Central memory CD4-positive, alpha-beta T cell (primary cell): ENCODE data around the gene RIC8B.
"Not testable (repeated sequence)": the region's sequence is repeated elsewhere in the genome, so short reads cannot be mapped to it uniquely, and the experiment has no call there.

Experiments
- DNase-seq: peaks from one replicate; pipeline ENCODE4 v3.0.0; 2022
- total RNA-seq, 3 experiments: gene quantifications; one replicate each; lab custom pipeline; 2026; lab: John Stamatoyannopoulos, UW

Gene RIC8B
- 20.7 to 32.8 (median 26.5) reads per million in 3 experiments for total RNA-seq

DNA sequence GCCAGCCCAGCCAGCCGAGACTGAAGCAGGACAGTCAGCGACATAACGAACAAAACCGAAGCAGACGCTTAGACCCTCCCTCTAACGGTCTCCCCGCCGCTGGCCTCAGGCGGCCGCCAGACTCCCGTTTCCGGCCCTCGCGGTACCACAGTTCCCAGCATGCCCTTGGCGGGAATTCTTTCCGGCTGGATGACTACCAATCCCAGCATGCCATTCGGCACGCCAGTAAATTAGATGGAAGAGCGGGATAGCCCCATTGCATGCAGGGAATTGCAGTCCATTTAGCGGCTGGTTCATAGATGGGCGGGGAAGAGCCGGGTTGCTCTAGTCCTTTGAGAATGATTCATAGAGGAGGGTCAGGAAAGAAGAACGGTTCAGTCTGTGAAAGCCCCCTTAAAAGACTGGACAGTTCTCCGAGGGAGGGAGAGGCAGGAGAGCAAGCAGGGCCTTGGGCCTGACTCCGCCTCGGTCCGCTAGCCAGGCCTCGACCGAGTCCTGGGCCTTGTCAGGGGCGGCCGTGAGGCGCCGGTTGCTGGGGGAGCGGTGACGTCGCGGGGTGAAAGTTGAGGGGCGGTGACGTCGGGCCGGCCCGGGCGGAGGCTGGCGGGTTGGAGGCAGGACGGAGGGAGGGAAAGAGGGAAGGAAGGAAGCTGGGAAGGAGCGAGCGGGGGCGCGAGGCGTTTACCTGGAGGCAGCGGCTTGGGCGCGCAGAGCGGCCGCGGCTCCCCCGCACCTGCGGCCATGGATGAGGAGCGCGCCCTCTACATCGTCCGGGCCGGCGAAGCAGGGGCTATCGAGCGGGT lies at the start of gene RIC8B:
TSS of gene RIC8B (plus strand) at position 678 of the 803 bp plus-strand sequence. CDS start at position 742, 64 bp downstream.
- peak; percentile 73 for DNase-seq

GRCh38 chr12:106724934-106725333 lies 49.5 kb upstream of the RIC8B start:
- no peak for DNase-seq

GRCh38 chr12:106726603-106727202 lies 47.8 kb upstream of the RIC8B start:
- not testable (repeated sequence) for DNase-seq

- DNase-seq: no peak
Measured at GRCh38 chr12:106729611-106730010, 44.9 kb upstream of the RIC8B start.

DNA sequence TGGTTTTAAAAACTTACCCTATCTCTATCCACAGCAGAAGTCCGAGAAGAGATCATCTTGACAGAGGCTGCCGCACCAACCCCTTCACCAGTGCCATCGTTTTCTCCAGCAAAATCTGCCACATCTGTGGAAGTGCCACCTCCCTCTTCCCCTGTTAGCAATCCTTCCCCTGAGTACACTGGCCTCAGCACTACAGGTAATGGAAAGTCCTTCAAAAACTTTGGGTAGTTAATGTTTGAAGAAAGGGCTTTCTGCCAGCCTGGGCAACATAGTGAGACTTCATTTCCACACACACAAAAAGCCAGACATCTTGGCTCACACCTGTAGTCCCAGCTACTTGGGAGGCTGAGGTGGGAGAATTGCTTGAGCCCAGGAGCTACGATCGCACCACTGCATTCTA lies 41.6 kb upstream of the RIC8B start:
- no peak for DNase-seq

GRCh38 chr12:106733660-106734059 lies 40.8 kb upstream of the RIC8B start:
- DNase-seq: no peak

GRCh38 chr12:106736051-106736957 lies 38.2 kb upstream of the RIC8B start:
- peak; percentile 38 for DNase-seq

DNA sequence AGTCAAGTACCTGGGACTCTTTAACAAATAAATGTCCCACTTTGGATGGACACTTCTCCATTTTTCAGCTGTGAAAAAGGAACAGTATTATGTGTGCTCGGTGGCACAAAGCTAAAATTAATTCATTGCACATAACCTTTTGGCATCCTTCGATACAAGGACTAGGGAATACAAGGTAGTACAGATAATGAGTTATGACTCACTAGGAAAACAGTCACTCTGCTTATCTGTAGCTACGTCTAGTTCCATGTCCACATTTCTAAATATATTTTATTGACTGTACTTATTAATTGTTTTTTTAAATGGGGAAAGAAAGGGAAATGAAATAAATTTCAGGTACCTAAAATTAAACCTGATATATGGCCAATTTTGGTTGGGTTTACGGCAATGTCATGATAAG lies 35.2 kb upstream of the RIC8B start:
- DNase-seq: no peak

- no peak for DNase-seq
Measured at GRCh38 chr12:106739815-106740530, 34.5 kb upstream of the RIC8B start.

DNA sequence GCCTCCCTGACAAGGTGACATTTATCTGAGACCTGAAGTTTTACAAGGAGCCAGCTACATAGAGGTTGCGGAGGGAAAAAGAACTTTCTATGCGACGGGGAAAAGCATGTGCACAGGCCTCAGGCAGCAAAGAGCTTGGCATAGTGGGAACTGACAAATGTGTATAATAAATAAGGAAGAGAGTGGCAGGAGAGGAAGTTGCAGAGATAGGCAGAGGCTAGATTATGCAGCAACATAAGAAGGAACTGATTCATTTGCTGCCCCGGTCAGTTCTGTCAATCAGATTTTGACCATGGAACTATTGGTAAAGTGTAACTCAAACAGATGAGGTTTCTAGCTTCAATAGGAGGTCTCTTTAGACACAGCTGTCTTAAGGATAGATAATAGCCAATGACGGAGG lies 33.7 kb upstream of the RIC8B start:
- DNase-seq: no peak

GRCh38 chr12:106741247-106741646 lies 33.2 kb upstream of the RIC8B start:
- DNase-seq: no peak

DNA sequence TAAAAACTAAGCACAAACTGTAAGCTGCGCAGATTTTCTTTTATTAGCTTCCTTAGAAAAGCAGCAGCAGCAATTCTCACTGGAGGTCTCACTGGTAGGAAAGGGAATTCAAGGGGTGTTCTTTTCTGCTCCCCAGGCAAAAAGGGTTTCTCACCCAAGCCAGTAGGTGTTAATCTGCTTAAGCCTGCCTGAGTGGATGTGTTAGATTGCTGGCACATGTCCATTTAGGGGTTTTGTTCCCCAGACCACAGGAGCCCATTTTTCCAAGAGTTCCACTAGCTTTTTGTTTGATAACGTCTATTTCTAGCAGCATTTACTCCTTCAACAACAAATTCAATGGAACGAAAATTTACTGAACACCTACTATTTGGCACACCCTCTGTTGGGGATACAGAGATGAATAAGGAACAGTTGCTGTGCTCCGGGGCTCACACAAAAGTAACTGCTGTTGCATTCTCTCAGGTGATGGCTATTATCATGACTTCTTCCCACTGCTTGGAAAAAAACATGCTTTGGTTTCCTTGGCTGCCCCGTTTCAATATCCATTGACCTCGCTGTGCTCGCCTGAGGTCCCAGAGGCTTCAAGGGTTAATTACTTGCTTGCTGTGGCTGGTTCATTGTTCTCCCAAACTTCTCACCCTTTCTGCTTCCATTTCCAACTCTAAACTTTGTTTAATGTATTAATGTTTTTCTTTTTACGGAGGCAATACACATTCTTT lies 31.1 kb upstream of the RIC8B start:
- DNase-seq: no peak

DNA sequence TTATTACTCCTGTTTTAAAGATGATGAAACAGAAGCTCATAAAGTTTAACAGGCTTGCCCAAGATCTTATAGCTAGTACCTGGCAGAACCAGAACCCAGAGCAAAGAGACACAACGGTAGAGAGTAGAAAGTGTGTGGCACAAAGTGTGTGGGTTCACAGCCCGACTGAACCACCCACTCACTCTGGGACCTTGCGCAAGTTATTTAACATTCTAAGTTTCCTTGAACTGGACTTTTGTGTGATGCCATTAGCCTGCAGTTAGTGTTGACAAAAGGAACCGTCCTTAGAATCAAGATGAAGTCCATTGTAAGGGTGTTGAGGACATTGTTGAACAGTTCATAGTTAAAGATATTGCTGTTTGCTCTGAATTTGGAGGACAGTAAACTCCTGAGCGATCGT lies 29.9 kb upstream of the RIC8B start:
- DNase-seq: no peak

DNA sequence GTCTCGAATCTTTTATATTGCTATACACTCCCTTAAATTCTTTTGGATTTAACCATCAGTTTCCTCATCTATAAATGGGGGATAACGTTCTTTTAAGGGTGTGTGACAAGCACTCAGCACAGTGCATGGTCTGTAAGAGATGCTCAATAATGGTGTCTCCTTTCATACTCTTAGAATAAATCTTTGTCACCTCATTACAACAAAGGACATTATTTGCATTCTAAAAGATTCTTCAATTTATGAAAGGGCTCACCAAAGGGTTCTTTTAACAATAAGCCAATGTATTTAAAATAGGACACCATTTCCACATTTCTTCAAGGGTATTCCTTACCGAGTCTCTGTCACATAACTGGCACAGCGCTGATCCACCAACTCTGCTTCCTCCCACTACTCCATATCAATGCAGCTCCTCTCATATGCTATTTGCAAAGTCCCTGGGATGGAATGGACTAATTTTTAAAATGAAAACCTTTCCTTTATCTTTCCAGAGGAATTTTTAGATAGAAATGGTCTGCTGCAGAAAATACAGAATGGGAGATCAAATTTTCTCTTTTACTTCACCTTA lies 29.2 kb upstream of the RIC8B start:
- DNase-seq: no peak

DNA sequence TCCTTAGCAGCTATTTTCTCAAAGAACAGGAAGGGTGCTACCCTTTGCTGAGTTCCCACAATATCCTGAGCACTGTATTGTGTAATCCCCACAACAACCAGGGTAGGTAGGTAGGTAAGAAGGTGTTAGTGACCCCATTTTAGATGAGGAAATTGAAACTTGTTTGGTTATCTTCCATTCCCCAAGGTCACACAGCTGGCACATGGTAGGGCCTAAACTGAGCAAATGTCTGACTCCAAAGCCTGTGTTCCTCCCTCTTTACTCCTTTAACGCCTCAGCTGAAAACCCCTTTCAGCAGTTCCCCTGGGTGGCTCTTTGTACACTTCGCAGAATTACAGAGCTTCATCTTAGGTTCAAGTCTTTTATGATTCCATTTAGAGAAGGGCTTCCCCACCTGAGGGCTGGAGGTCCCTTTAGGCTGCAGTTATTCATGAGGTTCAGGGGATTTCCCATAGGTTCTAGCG lies 26.5 kb upstream of the RIC8B start:
- peak; percentile 80 for DNase-seq

- peak; percentile 19 for DNase-seq
Measured at GRCh38 chr12:106750524-106750923, 24.0 kb upstream of the RIC8B start.

DNA sequence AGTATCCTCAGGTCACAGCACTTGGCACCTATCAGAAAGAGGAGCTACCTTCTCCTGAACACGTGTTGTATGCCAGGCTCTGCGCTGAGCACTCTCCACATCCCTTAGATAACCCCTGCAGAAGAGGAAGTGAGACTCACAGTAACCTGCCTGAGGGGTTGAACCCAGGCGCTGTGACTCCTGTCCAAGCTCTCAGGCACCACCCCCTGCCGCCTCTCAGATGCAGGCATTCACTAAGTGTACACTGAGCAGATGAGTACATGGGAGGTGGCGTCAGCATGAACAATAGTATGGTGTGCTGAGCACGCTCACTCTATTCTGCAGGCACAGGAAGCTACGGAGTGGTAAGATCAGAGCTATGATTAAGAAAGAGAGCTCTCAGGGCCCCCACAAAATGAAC lies 21.0 kb upstream of the RIC8B start:
- peak; percentile 43 for DNase-seq

DNA sequence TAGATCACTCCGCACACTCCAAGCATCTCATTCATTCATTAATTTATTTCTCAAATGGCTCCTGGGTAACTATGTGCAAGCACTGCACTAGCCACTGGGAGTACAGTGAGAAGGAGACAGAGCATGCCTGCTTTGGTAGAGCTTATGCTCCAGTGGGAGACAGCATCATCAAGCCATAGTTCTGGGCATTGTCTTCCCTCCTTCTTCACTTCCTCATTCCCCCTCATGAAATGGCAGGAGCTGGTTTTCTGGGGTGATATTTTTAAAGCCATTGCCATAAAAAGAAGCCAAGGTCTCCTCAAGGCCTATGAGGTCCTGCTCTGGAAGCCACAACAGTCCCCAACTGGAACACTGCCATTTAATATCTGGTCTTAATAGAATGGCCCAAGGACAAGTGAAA lies 20.2 kb upstream of the RIC8B start:
- no peak for DNase-seq

DNA sequence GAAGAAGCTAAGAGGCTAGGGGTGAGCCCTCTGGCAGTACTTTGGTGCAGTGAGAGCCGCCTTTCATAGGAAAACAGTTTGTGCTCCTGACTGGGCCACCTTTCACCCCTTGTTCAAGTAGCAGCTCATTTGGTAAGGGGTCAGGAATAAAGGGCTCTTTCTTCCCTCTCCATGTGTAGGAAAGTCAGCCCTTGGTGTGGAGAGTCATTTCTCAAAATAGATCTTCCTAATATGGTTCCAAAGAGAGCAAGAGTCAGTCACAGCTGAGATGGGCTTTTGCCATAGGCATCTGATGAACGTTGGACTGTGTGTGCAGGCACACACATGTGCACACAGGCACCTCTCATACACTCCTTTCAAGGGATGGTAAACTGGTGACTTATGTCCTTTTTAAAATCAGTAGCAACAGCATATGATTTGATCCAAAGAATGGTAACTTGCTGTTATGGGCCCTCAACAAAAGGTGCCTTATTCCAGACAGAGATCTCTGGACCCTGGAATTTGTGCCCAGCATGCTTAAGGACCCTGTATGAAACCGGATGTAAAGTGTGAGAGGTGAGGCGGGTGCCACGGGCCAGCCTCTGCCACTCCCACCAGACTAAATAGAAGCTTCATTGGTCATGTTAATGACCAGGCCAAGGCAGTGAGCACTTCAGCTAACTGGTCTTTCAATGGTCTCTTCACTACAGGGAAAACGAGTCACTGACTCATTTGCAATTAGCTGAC lies 16.7 kb upstream of the RIC8B start:
- no peak for DNase-seq

- no peak for DNase-seq
Measured at GRCh38 chr12:106758349-106759110, 16.0 kb upstream of the RIC8B start.
